SK-N-DZ (cell line): ENCODE measurements around the gene ZNF132. TPM values are rescaled to one million over a fixed set of nuclear protein-coding genes. Genes with fewer than 3 reads are reported as not detected.
"Not testable (repeated sequence)": the region's sequence is repeated elsewhere in the genome, so short reads cannot be mapped to it uniquely, and the experiment has no call there.

Experiments
- DNase-seq: peaks from one replicate; pipeline ENCODE4 v3.0.0-alpha.2; 2015; ENCODE audit warnings: low spot score
- polyA plus RNA-seq, 2 experiments: library from polyadenylated mRNA; depleted of rRNA; stranded (reverse); fragments of >200 nt; gene quantifications; 2 replicates each; pipeline ENCODE4 v1.2.3, GENCODE V29; 2014

The ZNF132 gene
- polyA plus RNA-seq (2014; cell fraction: cytosol; rRNA removed), result 1.4 and 2.2 TPM in 2 replicates
- 1.2 and 1.3 TPM in 2 replicates for polyA plus RNA-seq (2014; cell fraction: nucleus; rRNA removed)

- DNase-seq, result peak; percentile 98
These were observed at the start of gene ZNF132 for GRCh38 chr19:58439576-58440554. Gene ZNF132, minus strand, starts transcription at chr19:58440153. Its CDS starts 332 bp downstream, at chr19:58439821.

- DNase-seq, result not testable (repeated sequence)
These were observed 44.4 kb upstream of the ZNF132 start for GRCh38 chr19:58484349-58484748.

- DNase-seq, result no peak
These were observed 43.8 kb upstream of the ZNF132 start for GRCh38 chr19:58483776-58484175.

GRCh38 chr19:58482372-58482771 is 42.4 kb upstream of the ZNF132 start:
- no peak for DNase-seq

- DNase-seq, result no peak
These were observed 40.9 kb upstream of the ZNF132 start for GRCh38 chr19:58480831-58481230.

- DNase-seq, result no peak
These were observed 40.5 kb upstream of the ZNF132 start for GRCh38 chr19:58480481-58480830.

GRCh38 chr19:58479736-58480480 is 40.0 kb upstream of the ZNF132 start:
- DNase-seq, result no peak

- DNase-seq, result no peak
These were observed 39.4 kb upstream of the ZNF132 start for GRCh38 chr19:58479303-58479702.

- DNase-seq, result no peak
These were observed 37.9 kb upstream of the ZNF132 start for GRCh38 chr19:58477871-58478270.

- no peak for DNase-seq
These were observed 37.2 kb upstream of the ZNF132 start for GRCh38 chr19:58477130-58477529.

- no peak for DNase-seq
These were observed 36.6 kb upstream of the ZNF132 start for GRCh38 chr19:58476498-58477015.

GRCh38 chr19:58475714-58476497 is 36.0 kb upstream of the ZNF132 start, which contains the start of gene ZNF446:
Gene ZNF446, plus strand, starts transcription at chr19:58476352. Its CDS starts 867 bp downstream, at chr19:58477219.
- DNase-seq, result peak; percentile 93

GRCh38 chr19:58474997-58475713 is 35.2 kb upstream of the ZNF132 start:
- DNase-seq, result no peak

GRCh38 chr19:58474291-58474996 is 34.5 kb upstream of the ZNF132 start:
- no peak for DNase-seq

GRCh38 chr19:58473775-58474174 is 33.8 kb upstream of the ZNF132 start:
- no peak for DNase-seq

GRCh38 chr19:58471736-58472135 is 31.8 kb upstream of the ZNF132 start:
- no peak for DNase-seq

- not testable (repeated sequence) for DNase-seq
These were observed 31.0 kb upstream of the ZNF132 start for GRCh38 chr19:58470837-58471543.

- no peak for DNase-seq
These were observed 29.5 kb upstream of the ZNF132 start for GRCh38 chr19:58469241-58470013.
